ENCODE measurements around the gene C6orf89.
"Not testable (repeated sequence)": the region's sequence is repeated elsewhere in the genome, so short reads cannot be mapped to it uniquely, and the experiment has no call there.

C6orf89 gene

GRCh38 chr6:36925809-36926208 is 40.1 kb downstream of the C6orf89 start:
- DNase-seq, result no peak

- no peak for DNase-seq
Observed at GRCh38 chr6:36926708-36927513, 41.2 kb downstream of the C6orf89 start.

- DNase-seq, result no peak
Observed at GRCh38 chr6:36927691-36928546, 42.2 kb downstream of the C6orf89 start.

- no peak for DNase-seq
Observed at GRCh38 chr6:36928547-36928918, 42.8 kb downstream of the C6orf89 start.

GRCh38 chr6:36929152-36929551 is 43.4 kb downstream of the C6orf89 start:
- no peak for DNase-seq

- no peak for DNase-seq
Observed at GRCh38 chr6:36929607-36930006, 43.9 kb downstream of the C6orf89 start.

GRCh38 chr6:36930483-36930882 is 44.7 kb downstream of the C6orf89 start:
- no peak for DNase-seq

- DNase-seq, result no peak
Observed at GRCh38 chr6:36933102-36933501, 47.4 kb downstream of the C6orf89 start.

GRCh38 chr6:36933519-36933918 is 47.8 kb downstream of the C6orf89 start:
- no peak for DNase-seq

- no peak for DNase-seq
Observed at GRCh38 chr6:36934901-36935300, 49.1 kb downstream of the C6orf89 start.

- DNase-seq, result no peak
Observed at GRCh38 chr6:36936824-36937223, 51.1 kb downstream of the C6orf89 start.

- DNase-seq, result no peak
Observed at GRCh38 chr6:36937896-36938295, 52.1 kb downstream of the C6orf89 start.

- no peak for DNase-seq
Observed at GRCh38 chr6:36938536-36938935, 52.8 kb downstream of the C6orf89 start.

GRCh38 chr6:36939005-36939404 is 53.3 kb downstream of the C6orf89 start:
- not testable (repeated sequence) for DNase-seq

- no peak for DNase-seq
Observed at GRCh38 chr6:36940027-36940426, 54.3 kb downstream of the C6orf89 start.

GRCh38 chr6:36941561-36941960 is 55.8 kb downstream of the C6orf89 start:
- not testable (repeated sequence) for DNase-seq

- not testable (repeated sequence) for DNase-seq
Observed at GRCh38 chr6:36942329-36942728, 56.6 kb downstream of the C6orf89 start.

- no peak for DNase-seq
Observed at GRCh38 chr6:36944650-36945049, 58.9 kb downstream of the C6orf89 start.

- no peak for DNase-seq
Observed at GRCh38 chr6:36945301-36945700, 59.5 kb downstream of the C6orf89 start.

GRCh38 chr6:36946526-36946925 is 60.8 kb downstream of the C6orf89 start:
- DNase-seq, result no peak

- no peak for DNase-seq
Observed at GRCh38 chr6:36947570-36948351, 62.0 kb downstream of the C6orf89 start.

GRCh38 chr6:36949076-36949475 is 63.3 kb downstream of the C6orf89 start:
- not testable (repeated sequence) for DNase-seq

GRCh38 chr6:36949636-36950035 is 63.9 kb downstream of the C6orf89 start:
- no peak for DNase-seq

Data from stimulated activated CD4-positive, alpha-beta T cell treated with anti-CD3 and anti-CD28 coated beads, Interleukin-15, amount 100 ng/mL, for 24 hours (primary cell).